NT2/D1 (cell line): Measurements from ENCODE around the gene NFASC.

Experiments used
- SUZ12 ChIP-seq: IDR thresholded peaks from 2 replicates; pipeline ENCODE4 v1.6.1; 2011; ENCODE audit not compliant: insufficient read length, insufficient read depth; ENCODE audit errors: extremely low read depth
- YY1 ChIP-seq: IDR thresholded peaks from 2 replicates; pipeline ENCODE4 v1.6.1; 2011; ENCODE audit not compliant: insufficient read length, insufficient read depth
- ZNF274 ChIP-seq: IDR thresholded peaks from 2 replicates; pipeline ENCODE4 v1.6.1; 2011; ENCODE audit warnings: mild to moderate bottlenecking, low read depth, low read length

DNA sequence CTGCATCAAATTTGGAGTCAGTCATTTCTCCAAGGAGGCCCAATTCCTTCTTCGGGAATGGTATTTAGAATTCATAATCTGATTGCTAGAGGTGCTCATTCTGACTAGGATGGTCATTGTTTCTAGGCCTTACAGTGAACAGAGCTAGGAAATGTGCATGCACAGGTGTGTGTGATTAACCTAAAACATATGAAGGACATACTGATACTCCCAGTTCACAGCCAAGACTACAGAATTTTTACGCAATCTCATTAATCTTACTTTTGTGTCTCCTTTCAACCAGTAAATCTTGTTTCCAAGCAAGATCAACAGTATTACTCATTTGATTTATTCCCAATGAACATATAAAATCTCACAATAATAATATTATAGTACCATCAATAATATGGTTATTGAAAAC lies 47.1 kb downstream of the NFASC start:
- TF ChIP-seq YY1 (no peak), SUZ12 (no peak), ZNF274 (no peak)
